ENCODE results near the gene ZFP64. TPM values are rescaled to one million over a fixed set of nuclear protein-coding genes. Genes with fewer than 3 reads are reported as not detected.

The ZFP64 gene
- total RNA-seq, 1 experiment from 2014 or later = 16.0 TPM

GRCh38 chr20:52105442-52106422 is 85.8 kb downstream of the ZFP64 start:
- TF ChIP-seq CEBPB (IDR thresholded peaks at IDR 0.05; ENCODE audit: low read depth) (no peak), TCF7L2 (IDR thresholded peaks at IDR 0.05; ENCODE audit: borderline replicate concordance, extremely low read depth, insufficient read depth, insufficient read length) (no peak), CTCF (IDR thresholded peaks at IDR 0.05 in 2 of 3, conservative IDR thresholded peaks at IDR 0.05 in 1 of 3; ENCODE audit: borderline replicate concordance in 1 of 3, insufficient read depth in 1 of 3, low read depth in 2 of 3, low read length in 2 of 3) (peak in 1 of 3 experiments; percentile 30; a peak in 2 of 6 replicates)
- no peak overlapping the region for H2AFZ ChIP-seq (ENCODE audit: low read depth, low read length, poor library complexity, severe bottlenecking)
- H3K27ac ChIP-seq (ENCODE audit: low read depth, low read length) = no peak overlapping the region
- H3K9ac ChIP-seq (ENCODE audit: low read length) = no peak overlapping the region
- DNase-seq (ENCODE audit: low read depth, low spot score) (no peak), ATAC-seq (no peak)
- ChIA-PET POLR2A (no interaction called here), RAD21 (ENCODE audit: low non-redundant PET in 1 of 2, low total read pairs in 2 of 2, uncharacterized antibody in 2 of 2, unreplicated experiment in 2 of 2) (no interaction called here), CTCF (no interaction called here)
- H3K4me2 ChIP-seq (ENCODE audit: low read length) = no peak overlapping the region
- no peaks in the 10 kb centered on the region; a peak in 1 of 4 replicates for H3K9me3 ChIP-seq (ENCODE audit: control insufficient read depth in 1 of 2, insufficient read depth in 1 of 2, low read depth in 1 of 2, low read length in 2 of 2)
- no peaks in the 10 kb centered on the region for H4K20me1 ChIP-seq (ENCODE audit: insufficient read depth)
- BruUV-seq (replicated peaks) = no TSS peak
- intact Hi-C loops (cut with micrococcal nuclease) = no loop called here
- H3K4me1 ChIP-seq (ENCODE audit: control insufficient read depth in 1 of 2, insufficient read depth in 2 of 2, low read length in 2 of 2) = no peaks in the 10 kb centered on the region
- no peak overlapping the region for H3K4me3 ChIP-seq (replicated peaks in 1 of 2; ENCODE audit: low read depth in 1 of 2, low read length in 2 of 2)
- no peaks in the 10 kb centered on the region for H3K27me3 ChIP-seq (ENCODE audit: insufficient read depth, low read length)
- H3K9me2 ChIP-seq (ENCODE audit: insufficient read depth) = no peaks in the 10 kb centered on the region
- H3K79me2 ChIP-seq (ENCODE audit: insufficient read depth, low read length) = no peaks in the 10 kb centered on the region
- no peaks in the 10 kb centered on the region for H3K36me3 ChIP-seq (ENCODE audit: control insufficient read depth in 1 of 2, insufficient read depth in 2 of 2, low read length in 2 of 2)

Measured in HCT116 (cell line).